Measurements from ENCODE around the gene LLCFC1.
"Not testable (repeated sequence)": the region's sequence is repeated elsewhere in the genome, so short reads cannot be mapped to it uniquely, and the experiment has no call there.

Gene LLCFC1

DNA sequence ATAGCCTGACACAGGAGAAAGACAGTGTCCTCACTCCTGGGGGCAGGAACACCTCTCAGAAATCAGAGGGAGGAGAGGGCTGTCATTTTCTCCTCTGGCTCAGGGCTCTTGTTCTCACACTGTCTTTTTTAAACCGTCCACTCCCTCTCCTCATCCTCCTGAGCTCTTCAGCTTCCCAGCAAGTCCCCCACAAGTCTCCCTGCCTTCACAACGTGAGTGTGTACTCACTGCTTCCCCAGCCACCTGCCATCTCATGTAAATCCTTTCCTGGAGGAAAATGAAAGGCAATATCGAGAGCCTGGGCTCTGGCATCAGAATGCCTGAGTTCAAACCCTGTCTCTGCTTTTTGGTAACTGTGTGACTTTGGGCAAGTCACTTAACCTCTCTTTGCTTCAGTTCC lies 5.7 kb downstream of the LLCFC1 start:
- no peak for DNase-seq

DNA sequence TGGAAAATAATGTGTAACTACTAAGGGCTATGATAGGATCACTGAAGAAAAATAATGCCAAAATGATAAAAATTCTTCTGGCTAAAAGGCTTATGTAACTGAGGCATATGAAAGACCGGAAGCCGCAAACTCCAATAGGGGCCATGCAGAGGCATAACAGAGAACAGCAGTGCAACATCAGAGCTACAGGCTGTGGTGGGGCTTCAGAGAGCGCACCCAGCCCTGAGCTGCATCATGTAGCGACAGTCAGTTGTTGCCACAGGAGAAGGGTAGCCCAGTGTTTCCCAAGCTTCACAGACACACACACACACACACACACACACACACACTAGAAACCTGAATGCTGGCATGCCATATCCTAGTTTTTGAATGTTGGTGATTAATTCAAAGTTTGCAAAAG lies 9.3 kb downstream of the LLCFC1 start:
- no peak for DNase-seq

DNA sequence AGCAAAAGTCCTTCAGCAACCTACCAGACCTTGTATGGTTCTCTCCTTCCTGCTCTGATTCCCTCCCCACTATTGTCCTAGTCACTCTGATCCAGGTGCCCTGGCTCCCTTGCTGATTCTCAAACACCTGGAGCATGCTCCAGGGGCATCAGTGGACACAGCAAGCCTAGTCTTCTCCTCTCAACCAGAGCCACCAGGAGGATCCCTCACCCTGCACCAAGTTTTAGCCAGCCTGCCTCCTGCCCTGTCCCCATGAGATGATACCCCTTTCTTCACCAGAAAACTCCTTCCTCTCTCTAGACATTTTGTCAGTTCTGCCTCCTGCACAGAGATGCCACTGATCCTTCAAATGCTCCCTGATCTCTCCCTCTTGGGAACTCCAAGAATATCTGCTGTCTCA lies 11.0 kb downstream of the LLCFC1 start:
- DNase-seq: no peak

DNA sequence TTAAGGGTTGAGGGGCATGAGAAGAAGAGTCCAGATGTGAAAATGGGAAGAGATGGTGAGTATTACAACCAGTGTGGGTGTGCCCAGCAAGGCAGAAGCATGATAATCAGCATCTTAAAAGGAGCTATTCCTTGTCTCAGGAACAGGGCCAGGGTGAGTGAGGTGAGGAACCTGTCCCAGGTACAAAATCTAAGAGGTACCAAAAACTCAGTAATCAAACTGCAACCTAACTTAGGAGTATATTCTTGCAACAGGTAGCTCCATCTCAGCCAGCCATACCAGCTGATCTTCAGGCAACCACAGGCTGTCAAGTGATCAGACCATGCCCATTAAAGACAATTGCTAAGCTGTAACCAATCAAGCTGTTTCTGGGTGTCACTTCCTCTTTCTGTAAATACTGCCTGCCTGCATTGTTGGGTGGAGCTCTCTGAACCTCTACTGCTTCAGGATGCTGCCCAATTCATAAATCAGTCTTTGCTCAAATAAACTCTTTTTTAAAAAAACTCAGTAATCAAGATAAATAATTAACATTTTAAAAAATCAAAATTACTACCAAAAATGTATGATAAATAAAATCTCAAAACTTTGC lies 15.5 kb downstream of the LLCFC1 start:
- DNase-seq: no peak

DNA sequence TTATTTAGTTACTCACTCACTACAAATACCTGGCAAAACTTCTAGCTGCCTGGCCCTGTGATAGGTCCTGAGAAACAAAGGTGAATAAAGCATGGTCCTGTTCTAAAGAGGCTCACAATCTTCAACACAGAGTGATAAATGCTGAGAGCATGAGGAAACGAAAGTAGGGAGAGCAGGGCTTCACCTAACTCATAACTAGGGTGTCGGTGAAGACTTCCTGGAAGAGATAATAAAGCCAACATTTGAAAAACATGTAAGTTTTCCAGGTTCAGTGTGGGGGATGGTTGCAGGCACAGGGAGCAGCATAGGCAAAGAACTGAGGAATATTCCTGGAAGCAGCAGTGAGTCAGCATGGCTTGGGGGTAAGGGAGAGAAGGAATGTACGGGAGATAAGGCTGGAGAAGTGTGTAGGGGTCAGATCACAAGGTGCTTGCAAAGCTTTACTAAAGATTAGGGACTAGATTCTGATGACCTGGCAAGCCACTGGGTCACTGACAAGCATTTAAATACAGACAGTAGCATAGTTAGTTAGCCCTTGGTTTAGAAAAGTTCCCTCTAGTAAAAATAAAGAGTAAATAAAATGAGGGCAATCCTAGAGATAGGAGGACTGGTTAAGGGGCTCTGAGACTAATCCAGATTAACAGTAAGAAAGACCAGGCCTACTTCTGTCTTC lies 17.8 kb downstream of the LLCFC1 start:
- DNase-seq: no peak

DNA sequence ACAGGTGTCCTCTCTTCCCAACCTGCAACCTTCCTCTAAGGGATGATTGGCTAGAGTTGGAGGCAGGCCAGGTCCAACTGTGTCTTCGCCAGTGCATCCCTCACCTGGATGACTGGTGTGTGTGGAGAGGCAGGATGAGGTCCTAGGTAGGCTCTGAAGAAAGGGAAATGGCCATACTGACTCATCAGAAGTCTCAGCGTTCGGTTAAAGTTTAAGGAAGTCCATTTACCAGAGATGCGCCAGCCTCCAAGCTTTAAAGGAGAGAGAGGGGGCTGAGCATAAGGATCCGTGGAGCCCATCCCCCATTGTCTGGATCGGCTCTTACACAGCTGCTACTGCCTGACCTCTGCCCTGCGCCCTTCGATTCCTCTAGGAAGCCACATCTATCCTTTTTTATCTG lies 18.4 kb downstream of the LLCFC1 start:
- DNase-seq: no peak

DNA sequence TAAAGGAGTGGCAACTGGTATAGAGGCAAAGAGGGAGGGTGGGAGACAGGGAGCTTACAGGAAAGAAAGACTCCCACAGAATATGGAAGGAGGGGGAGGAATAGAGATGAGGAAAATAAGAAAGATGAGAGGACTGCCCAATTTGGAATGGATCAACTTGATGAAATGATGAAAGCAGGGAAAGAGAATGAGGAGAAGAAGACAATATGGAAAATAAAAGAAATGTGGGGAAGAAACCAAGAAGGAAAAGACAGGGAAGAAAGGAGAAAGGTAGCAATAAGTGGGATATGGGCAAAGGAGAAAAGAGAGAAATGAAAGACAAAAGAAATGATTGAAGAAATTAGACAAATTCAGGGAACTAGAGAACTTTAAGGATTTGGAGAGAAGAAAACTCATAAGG lies 19.9 kb downstream of the LLCFC1 start:
- DNase-seq: no peak

DNA sequence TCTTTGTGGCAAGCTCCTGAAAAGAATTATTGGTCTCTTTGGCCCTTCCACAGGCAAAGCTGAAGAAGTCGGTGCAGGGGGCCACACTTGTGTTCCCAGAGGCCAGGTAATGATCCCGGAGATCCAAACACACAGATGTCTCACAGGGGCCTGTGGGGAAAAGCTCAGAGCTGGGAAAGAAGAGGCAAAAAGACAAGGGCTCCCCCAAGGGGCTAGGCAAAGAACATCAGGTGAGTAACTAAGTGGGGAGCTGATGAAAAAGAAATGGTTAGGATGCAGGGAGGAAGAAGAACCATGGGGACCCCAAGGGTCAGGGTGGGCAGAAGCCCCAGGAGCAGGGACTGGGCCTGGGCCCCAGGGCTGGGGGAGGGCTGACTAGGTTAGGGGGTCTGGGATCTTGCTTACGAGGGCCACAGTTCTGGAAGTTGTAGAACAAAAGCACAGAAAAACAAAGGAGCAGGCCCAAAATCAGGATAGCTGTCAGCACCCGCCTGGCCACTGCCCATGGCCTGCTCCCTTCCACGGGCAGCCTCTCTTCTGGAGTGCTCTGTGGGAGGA lies 21.8 kb downstream of the LLCFC1 start:
- no peak for DNase-seq

DNA sequence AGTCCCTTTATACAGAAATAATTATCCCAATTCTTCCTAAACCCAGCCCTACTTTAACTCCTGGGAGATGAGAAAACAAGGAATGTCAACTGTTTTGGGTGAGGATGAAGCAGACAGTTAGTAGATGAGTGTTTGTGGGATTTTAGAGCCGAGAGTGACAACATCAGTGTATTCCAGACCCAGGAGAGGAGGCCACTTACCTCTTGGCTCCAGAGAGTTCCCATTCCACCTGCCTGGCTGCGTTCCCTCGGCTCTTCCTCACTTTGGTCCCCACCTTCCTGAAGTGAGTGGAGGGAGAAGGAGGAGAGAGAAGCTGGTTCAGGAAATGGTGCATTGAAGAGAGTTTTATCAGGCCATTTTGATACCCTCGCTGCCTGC lies 22.3 kb downstream of the LLCFC1 start:
- DNase-seq: no peak

DNA sequence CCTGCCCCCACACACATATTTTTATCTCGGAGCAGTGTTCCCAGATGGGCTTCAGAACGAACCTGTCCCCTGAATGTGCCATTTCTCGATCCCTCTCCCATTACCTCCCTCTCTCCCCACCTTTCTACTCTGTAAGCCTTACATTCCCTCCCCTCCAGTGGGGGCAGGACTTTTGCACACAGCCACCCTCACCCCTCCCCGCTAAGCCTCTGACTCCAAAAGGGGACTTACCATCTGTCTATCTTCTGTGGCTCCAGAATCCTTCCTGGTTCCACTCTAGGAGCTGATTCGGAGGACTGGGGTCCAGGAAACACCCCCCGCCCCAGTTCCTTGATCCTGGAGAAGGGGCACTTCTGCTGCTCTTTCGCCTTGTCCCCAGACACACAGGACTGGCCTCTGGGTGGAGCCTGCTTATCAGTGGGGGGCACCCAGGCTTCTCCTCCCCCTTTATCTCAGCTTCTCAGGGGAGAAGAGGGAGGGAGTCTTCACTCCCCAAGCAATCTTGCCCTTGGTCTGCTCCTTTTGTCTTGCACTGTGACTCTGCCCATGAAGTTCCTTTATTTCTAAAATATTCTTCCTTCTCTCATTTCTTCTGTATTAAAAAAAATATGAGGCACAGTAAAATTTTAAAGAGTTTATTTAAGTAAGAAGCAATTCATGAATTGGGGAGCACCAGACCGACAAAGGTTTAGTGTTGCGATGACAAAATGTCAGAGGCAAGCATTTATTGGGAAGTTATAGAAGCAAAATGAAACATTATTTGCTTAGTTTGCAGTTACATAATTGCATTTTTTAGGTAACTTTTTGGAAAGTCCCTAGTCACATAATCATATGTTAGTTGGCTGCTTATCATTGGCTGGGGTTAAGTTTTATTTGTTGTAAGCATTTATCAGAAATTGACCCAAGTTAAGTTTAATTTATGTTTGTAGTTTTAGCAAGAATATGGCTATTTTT lies 23.0 kb downstream of the LLCFC1 start, which contains the start of gene KEL:
Gene KEL (minus strand): TSS at position 391 of the 954 bp plus-strand sequence. CDS start 157 bp downstream, at position 234.
- DNase-seq: no peak

DNA sequence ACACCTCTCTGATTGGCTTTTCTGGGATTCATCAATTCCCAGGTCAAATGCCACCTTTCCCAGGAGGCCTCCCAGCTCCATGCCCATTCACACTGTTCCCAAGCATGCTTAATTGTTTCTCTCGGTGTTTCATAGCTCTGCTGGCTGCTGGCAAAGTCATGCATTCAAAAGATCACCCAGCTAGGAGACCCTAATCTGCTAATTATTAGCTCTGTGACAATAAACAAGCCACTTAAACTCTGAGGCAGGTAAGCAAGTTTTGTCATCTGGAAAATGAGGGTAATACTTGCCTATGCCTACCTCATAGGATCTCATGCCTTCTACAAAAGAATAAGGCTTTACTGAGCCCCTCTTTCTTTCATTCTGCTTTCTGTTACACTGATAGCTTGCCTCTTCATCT lies 23.7 kb downstream of the LLCFC1 start:
- DNase-seq: no peak

DNA sequence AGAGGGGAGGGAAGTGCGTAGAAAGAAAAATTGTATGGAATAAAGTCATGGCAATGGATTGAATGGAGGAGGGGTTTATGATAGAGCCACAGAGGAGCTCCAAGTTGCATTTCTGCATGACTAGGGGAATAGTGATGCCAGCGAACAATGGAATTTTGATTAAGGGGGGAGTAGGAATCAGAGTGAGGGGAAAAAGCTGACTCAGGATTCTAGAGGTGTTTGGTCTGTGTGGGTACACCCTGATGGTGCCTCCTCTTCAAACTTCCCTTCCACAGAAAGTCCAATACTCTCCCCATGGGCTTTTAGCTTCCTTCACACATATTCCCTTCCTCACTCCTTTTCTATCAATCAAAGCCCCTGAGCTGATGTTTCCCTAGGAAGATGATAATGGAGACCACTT lies 24.7 kb downstream of the LLCFC1 start:
- no peak for DNase-seq

DNA sequence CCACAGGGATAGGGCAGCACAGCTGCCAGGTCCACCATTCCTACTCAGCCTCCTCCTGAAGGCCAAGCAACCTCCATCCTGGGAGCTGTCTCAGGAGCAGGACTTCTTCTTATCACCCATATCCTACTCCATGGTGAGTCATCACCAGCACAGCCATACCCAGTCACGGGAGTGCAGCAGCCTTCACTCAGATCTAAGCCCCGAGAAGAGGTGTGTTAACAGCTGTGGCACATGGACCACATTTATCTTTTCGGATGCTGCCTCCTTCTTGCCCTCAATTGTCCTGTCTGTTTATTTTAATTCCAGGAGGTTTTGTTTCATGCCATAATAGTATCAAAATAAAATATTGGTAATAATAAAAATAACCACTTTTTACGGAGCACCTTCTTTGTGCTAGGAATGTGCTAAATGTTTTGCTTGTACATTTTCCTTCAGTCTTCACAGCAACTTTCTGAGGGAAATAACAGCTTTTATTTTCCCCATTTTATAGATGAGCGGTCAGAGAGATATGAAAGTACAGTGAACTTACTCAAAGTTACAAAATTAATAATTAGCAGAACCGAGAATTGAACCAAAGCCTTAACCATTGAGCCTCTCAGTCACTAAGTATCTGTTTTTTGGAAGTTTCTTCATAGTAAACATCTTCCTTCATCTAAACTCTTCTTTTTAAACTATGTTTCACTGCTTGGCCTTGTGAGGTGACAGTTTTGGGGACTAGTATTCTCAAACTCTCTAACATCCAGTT lies 25.4 kb downstream of the LLCFC1 start:
- DNase-seq: no peak

DNA sequence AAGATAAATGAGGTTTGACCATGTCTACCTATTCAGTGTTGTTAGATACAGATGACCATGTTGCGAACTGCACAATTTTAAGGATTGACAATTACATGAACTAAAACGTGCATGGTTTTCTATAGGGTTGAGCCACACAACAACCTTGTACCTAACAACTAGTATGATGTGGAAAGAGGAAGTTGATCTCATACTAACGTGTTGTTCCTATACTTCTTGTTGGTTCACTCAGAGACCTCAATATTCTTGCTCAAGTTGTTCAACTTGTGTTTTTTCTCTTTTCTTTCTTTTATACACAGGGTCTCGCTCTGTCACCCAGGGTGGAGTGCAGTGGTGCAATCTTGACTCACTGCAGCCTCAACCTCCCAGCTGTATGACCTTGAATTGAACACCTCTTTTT lies 28.9 kb downstream of the LLCFC1 start:
- no peak for DNase-seq

DNA sequence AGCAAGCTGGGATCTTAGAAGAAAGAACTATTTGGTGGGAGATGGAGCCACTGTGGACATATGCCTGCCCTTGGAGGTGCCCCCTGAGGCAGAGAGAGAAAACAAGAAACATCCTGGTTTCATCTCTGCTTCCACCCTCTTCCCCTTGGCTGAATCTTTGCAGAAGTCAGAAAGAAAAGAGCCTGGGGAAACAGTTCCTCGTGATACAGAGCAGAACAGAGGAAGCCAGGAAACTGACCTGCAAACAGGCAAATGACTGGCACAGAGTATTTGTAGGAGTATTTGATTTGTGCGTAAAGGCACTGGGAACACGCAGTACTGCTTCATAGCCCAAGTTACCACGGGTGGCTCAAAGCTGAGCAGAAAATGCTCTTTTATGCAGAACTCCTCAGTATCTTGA lies 29.9 kb downstream of the LLCFC1 start:
- DNase-seq: no peak

DNA sequence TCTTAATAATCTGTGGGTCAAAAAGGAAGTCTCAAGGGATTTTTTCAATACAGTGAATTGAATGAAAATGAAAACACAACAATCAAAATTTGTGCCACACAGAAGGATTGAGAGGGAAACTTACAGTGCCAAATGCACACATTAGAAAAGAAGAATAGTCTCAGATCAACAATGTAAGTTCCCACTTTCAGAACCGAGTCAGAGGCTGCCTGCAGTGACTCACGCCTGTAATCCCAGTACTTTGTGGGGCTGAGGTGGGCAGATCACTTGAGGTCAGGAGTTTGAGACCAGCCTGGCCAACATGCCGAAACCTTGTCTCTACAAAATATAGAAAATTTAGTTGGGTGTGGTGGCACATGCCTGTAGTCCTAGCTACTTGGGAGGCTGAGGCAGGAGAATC lies 35.3 kb downstream of the LLCFC1 start:
- no peak for DNase-seq

DNA sequence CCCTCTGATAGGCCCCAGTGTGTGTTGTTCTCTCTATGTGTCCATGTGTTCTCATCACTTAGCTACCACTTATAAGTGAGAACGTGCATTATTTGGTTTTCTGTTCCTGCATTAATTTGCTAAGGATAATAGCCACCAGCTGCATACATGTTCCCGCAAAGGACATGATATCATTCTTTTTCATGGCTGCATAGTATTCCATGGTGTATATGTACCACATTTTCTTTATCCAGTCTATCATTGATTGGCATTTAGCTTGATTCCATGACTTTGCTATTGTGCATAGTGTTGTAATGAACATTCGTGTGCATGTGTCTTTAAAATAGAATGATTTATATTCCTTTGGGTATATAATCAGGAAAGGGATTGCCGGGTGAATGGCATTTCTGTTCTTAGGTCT lies 39.1 kb downstream of the LLCFC1 start:
- DNase-seq: not testable (repeated sequence)

DNA sequence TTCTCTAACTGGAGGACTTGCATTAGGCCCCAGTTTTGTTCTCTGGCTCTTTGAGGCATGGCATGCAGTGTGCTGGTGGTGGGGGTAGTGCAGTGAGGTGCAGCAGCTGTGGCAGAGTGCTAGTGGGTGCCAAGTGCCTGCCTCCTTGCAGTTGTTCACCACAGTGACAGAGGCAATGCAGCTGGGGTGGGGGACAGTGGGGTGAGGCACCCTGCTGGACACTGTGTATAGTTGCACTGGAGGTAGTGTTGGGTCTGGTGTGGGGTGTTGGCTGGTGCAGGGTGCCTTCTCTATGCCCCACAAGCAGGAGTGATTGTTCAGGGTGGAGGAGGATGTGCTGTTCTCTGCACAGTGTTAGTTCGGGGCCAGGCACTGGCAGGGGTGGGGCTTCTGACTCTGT lies 44.5 kb downstream of the LLCFC1 start:
- DNase-seq: no peak

DNA sequence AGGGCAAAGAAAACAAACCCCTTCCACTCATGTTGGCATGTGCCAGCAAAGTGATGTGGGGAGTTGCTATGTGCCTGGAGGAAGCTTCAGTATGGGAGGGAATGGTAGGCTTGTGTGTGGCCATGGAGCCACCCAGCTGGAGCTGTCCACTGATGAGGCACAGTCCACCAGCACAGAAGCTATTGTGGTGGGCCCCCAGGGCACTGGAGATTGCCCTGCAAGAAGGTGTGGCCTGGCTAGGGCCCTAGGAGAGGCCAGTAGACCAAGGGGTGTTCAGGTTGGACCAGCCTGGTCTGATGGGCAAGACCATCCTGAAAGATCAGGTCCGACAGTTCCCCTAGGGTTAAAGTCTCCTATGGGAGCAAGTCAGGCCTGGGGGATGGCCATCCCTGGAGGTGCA lies 45.0 kb downstream of the LLCFC1 start:
- DNase-seq: no peak

Data from activated CD8-positive, alpha-beta memory T cell treated with anti-CD3 and anti-CD28 coated beads for 24 hours (primary cell).